HG03060 (cell line): Measurements from ENCODE around the gene OPA1.

ENCODE experiments used
- ATAC-seq: cut with Tn5 transposase; IDR thresholded peaks from one replicate; pipeline ENCODE4 v1.9.1; 2021; ENCODE audit warnings: low read depth, moderate number of reproducible peaks; ENCODE audit not compliant: unreplicated experiment

Gene OPA1

DNA sequence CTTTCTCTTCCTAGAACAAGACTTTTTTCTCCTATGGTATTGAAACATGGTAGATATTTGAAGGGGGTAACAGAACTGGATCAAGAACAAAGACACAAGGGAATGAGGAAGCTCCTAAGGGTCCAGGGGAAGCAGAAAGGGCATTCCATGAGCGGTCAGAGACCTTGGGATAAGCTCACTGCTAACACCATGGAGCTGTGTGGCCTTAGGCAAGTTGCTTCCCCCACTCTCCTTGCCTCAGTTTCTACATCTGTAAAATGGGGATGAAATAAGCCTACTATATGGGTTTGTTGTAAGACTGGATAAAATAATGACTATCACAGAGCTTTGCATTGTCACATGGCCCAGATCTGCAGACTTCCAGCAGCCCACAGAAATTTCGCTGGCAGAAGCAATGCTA is 139.8 kb downstream of the OPA1 start:
- no peak for ATAC-seq

DNA sequence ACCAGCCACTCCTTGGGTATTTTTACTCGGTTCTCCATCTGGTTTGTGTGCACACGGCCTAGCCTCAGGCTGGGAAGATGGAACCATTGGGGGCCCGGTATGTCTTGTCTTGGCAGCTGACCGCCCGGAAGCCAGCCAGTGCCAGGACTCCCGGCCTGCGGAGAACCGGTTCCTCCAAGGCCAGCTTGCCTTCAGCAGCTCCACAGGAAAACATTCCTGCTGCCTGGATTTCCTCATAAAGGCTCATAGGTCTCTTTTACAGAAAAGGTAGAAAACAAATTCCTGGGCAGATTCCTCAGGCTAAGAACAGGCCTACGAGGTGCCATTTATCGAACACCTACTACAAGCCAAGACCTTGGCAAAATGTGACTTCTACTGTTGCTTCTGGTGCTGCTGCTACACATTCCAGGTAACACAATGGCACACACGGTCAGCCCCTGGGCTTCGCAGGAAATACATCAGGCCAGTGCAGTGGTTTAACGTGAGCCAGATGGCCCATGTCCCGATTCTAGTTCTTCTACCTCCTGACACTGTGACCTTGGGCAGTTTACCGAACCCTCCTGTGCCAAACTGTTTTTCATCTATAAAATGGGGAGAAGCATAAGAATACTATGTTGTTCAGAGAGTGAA is 141.8 kb downstream of the OPA1 start:
- ATAC-seq, result no peak

DNA sequence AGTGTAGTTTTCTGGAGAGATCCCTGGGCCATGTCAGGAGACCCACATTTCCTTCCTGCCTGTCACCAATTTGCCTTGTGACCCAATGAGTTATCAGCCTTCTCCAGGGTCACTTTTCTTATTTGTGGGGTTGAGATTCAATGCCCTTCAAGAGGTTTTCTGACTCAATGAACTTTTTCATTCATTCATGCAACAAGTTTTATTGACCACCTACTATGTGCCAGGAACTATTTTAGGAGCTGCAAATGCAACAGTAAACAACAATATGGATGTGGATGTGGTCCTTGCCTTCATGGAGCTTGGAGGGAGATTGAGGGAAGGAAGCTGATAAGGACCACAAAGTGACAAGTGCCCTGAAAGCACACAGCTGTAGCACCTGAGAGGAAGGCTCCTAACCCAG is 142.8 kb downstream of the OPA1 start:
- ATAC-seq, result no peak

DNA sequence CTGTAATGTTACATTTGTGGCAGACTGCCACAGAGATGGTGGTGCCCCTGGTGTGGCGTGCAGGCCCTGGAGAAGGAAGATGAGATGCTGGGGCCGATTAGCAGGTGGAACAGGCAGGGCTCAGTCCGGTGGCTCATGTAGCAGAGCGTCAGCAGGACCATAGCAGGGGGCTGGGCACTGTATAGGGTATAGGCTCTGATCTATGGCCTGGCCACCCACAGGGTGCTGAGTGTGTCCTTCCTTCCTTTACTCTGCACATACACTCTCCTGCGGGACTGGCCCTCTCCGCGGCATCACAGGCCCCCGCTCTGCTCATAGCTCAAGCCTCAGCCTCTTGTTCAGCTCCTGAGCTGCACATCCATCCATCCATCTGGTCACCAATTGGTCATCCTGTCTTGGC is 143.6 kb downstream of the OPA1 start:
- no peak for ATAC-seq

DNA sequence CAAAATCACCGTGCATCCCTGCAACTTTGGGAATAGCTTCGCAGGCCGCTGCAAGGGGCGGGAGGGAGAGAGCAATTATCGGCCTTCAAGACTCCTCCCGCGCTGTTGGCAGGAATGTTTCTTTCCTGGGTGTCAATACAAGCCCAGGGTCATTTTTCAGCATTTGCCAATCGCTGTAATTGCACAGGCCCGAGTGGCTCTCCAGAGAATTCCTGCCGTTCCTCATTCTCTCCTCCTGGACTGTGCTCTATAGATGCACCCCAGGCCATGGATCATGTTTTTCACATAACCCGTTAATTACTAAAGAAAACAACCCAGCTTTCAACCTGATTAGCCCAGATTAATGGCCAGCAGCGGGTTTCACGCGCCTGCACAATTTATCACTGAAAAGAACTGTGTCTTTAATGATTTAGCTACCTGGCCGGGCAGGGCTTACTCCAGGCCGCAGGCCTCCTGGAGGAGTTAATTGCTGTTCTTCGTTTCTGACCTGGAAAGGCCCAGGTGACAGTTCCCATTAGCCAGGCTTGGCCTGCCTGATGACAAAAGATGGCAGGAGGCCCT is 144.3 kb downstream of the OPA1 start:
- no peak for ATAC-seq

DNA sequence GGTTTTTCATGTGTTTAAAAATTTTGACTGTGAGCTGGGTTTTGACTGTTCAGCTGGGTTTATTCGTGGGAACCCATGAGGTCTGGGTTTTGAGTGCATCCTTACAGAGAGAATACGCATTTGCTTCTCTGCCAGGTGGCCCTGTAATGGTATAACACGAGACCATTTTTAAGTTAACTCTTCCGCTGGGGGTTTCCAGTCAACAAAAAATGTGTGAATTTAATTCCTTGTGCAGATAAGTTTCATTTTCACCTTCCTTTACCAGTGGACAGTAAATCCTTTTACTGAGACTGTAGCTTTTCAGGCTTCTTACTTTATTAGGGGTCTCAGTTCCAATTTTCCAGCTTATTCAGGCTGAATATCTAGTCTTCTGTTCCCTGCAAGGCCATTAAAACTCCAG is 149.6 kb downstream of the OPA1 start:
- ATAC-seq, result no peak

DNA sequence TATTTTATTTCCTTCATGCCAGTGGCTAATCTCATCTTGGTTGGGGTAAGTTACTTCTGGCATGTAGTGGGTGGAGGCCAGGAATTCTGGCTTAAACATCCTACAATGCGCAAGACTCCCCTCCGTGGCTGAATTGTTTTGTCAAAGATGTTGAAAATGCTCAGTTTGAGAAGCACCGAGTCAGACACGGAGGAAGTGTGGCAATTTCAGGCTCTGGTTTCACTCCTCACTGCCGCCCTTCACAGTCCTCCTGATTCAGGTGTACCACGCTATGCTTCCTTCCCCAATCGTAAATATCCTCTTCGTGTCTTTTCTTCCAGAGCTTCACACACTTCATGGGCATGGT is 150.7 kb downstream of the OPA1 start:
- no peak for ATAC-seq

DNA sequence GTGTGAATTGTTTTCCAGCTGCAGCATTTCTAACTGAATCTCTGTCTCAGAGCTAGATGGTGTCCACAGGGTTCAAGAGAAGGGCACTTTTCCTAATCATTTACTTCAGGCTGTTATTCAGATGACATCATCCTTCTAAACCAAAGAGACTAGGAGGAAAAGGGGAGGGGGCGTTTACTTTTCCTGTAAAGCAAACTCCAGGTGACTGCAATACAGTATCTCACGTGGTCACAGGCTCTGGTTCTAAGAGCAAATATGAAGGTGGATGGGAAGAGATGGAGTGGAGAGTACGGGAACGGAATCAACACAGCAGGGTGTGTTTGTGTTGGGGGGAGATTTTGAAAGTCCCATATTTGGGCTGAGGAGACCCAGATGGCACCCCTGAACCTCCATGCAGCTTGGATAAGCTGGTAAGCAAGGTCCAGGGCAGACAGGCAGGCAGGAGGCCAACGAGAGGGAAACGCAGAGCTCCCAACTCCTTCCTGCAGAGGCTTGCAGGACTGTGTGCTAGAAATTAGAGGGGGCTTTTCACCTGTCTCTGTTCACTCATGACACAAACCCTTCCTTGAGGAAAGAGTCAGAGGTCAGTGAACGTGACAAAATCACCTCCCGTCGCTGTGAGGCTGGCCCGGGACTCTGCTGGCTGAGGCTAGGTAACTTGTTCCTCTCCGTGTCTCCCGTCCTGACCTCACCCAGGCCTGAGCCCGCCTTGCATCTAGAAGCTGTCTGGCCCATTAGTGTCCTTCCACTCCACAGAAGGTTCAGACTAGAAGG is 151.2 kb downstream of the OPA1 start:
- no peak for ATAC-seq

DNA sequence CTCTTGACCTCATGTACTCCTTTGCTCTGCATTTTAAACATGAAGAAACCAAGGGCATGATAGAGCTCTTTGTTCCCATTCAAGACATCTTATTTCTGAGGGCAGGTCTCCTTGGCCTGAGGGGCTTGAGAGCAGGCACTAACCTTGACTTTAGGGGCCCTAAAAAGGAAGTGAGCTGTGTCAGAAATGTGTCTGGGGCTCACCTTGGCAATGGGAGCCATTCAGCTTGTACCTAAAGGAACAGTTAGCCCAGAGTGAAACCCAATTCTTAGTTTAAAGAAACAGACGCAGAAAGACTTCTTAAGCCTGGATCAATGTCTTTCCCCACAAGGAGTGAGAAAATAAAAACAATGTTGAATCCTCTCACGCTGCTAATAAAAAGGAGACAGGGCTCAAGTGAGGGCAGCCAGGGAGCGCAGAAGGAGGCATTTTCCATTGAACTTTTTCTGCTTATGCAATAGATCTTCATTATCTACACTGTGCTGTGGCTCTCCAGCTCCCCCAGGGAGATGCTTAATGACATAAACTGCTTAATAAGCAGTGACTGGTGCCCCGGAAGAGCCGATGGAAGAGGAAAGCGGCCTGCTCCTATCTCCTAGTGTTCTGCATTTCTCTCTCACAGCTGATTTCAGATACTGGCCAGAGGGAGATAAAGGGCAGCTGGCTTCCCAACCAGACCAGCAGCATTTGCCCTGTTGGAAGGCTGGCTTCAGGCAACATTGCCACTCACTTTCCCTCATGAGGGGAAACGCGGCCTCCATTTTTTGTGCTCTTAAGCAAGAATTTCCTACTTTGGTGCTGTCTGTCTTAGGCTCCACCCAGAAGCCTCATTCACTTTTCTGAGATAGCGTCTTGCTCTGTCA is 152.0 kb downstream of the OPA1 start:
- ATAC-seq, result no peak

DNA sequence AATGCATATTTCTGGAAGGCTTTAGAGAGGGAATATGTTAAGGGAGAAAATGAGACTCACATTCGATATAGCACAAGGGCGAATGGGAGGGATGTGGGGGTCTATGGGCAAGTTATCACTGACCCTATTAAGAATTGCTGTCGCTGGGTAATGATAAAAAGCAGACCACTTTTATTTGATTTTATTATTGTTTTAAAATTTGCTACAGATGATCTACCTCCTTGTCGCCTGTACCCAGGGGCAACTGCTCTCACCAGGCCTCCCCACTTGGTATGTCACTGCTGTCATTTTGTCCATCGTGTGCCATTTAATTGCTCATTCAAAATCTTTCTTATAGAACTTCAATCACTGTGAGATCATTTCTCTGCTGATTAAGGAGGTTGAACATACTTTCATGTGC is 153.8 kb downstream of the OPA1 start:
- ATAC-seq, result no peak
